ENCODE data around the gene HOXC10.

HOXC10 gene

GRCh38 chr12:54014377-54015017 lies 29.6 kb downstream of the HOXC10 start:
- DNase-seq (ENCODE audit: extremely low spot score) = no peak
- CTCF ChIA-PET = interaction anchor here (1.4 kb wide), 1 partner anchor 18 kb away, joined by 7 read pairs; the partner anchor contains the start of gene HOXC5
- POLR2A ChIA-PET = interaction anchor here (1.0 to 1.4 kb wide), 4 partner anchors 8 to 266 kb away, joined by 3 read pairs; partner anchors contain the start of gene HNRNPA1
- TF ChIP-seq ZNF384 (IDR thresholded peaks at IDR 0.05) (no peak), FOXM1 (IDR thresholded peaks at IDR 0.05; ENCODE audit: borderline replicate concordance) (no peak), FOXK2 (IDR thresholded peaks at IDR 0.05) (no peak), FOXA1 (IDR thresholded peaks at IDR 0.05) (no peak), SP1 (IDR thresholded peaks at IDR 0.05) (no peak), ELF4 (IDR thresholded peaks at IDR 0.05) (no peak), BHLHE40 (IDR thresholded peaks at IDR 0.05; ENCODE audit: borderline replicate concordance) (no peak), ARNT (IDR thresholded peaks at IDR 0.05) (no peak), SUZ12 (IDR thresholded peaks at IDR 0.05) (no peak), NFRKB (IDR thresholded peaks at IDR 0.05) (no peak), L3MBTL2 (conservative IDR thresholded peaks at IDR 0.05) (no peak), TARDBP (IDR thresholded peaks at IDR 0.05) (no peak)

- DNase-seq (ENCODE audit: extremely low spot score) = no peak
- ChIA-PET POLR2A (interaction anchor here (1.0 to 2.9 kb wide), 7 partner anchors 8 to 265 kb away, joined by 3 to 26 read pairs (median 3); partner anchors contain the start of genes HNRNPA1, HOXC6 and HOXC9), CTCF (interaction anchor here (1.1 to 2.3 kb wide), 2 partner anchors 9 to 10 kb away, joined by 3 to 6 read pairs; no protein-coding TSS in a partner anchor)
- TF ChIP-seq CTBP1 (IDR thresholded peaks at IDR 0.05; ENCODE audit: borderline replicate concordance) (no peak), SP1 (IDR thresholded peaks at IDR 0.05) (no peak), HDGF (IDR thresholded peaks at IDR 0.05; ENCODE audit: borderline replicate concordance) (no peak), FOXM1 (IDR thresholded peaks at IDR 0.05; ENCODE audit: borderline replicate concordance) (no peak), L3MBTL2 (conservative IDR thresholded peaks at IDR 0.05) (no peak), FOXA1 (IDR thresholded peaks at IDR 0.05) (no peak), PKNOX1 (IDR thresholded peaks at IDR 0.05) (no peak), BHLHE40 (IDR thresholded peaks at IDR 0.05; ENCODE audit: borderline replicate concordance) (no peak), ZNF384 (IDR thresholded peaks at IDR 0.05) (no peak), ELF4 (IDR thresholded peaks at IDR 0.05) (no peak), NFRKB (IDR thresholded peaks at IDR 0.05) (no peak)
These were observed 30.3 kb downstream of the HOXC10 start for GRCh38 chr12:54015018-54015931.

GRCh38 chr12:54016051-54016450 lies 31.1 kb downstream of the HOXC10 start:
- TF ChIP-seq ARNT (IDR thresholded peaks at IDR 0.05) (no peak), FOXM1 (IDR thresholded peaks at IDR 0.05; ENCODE audit: borderline replicate concordance) (no peak), FOXA1 (IDR thresholded peaks at IDR 0.05) (no peak), BHLHE40 (IDR thresholded peaks at IDR 0.05; ENCODE audit: borderline replicate concordance) (no peak), ZNF384 (IDR thresholded peaks at IDR 0.05) (no peak), L3MBTL2 (conservative IDR thresholded peaks at IDR 0.05) (no peak), TARDBP (IDR thresholded peaks at IDR 0.05) (no peak), SUZ12 (IDR thresholded peaks at IDR 0.05) (no peak), SP1 (IDR thresholded peaks at IDR 0.05) (no peak), PKNOX1 (IDR thresholded peaks at IDR 0.05) (no peak), FOXK2 (IDR thresholded peaks at IDR 0.05) (no peak), NFRKB (IDR thresholded peaks at IDR 0.05) (no peak), CTBP1 (IDR thresholded peaks at IDR 0.05; ENCODE audit: borderline replicate concordance) (no peak), LEF1 (IDR thresholded peaks at IDR 0.05; ENCODE audit: borderline replicate concordance) (no peak), ELF4 (IDR thresholded peaks at IDR 0.05) (no peak), HDGF (IDR thresholded peaks at IDR 0.05; ENCODE audit: borderline replicate concordance) (no peak)
- DNase-seq (ENCODE audit: extremely low spot score) = no peak
- ChIA-PET CTCF (interaction anchor here (0.6 to 2.3 kb wide), 5 partner anchors 9 to 192 kb away, joined by 3 to 13 read pairs (median 4); partner anchors contain the start of gene HOXC10), POLR2A (interaction anchor here (0.7 to 2.9 kb wide), 16 partner anchors 8 to 134 kb away, joined by 3 to 26 read pairs (median 4); partner anchors contain the start of genes HOXC4, HOXC5, HOXC6 and HOXC8)

GRCh38 chr12:54016478-54016964 lies 31.6 kb downstream of the HOXC10 start:
- TF ChIP-seq FOXA1 (IDR thresholded peaks at IDR 0.05) (no peak), SP1 (IDR thresholded peaks at IDR 0.05) (no peak), L3MBTL2 (conservative IDR thresholded peaks at IDR 0.05) (no peak), PKNOX1 (IDR thresholded peaks at IDR 0.05) (peak; percentile 46), BHLHE40 (IDR thresholded peaks at IDR 0.05; ENCODE audit: borderline replicate concordance) (no peak)
- CTCF ChIA-PET = interaction anchor here (0.6 to 2.3 kb wide), 6 partner anchors 10 to 192 kb away, joined by 3 to 13 read pairs (median 4); partner anchors contain the start of gene HOXC10

More at GRCh38 chr12:54016478-54016964, 31.6 kb downstream of the HOXC10 start:
- peak; percentile 60 for DNase-seq (ENCODE audit: extremely low spot score)
- POLR2A ChIA-PET = interaction anchor here (0.7 to 2.9 kb wide), 20 partner anchors 8 to 178 kb away, joined by 3 to 26 read pairs (median 4); partner anchors contain the start of genes HOXC4, HOXC5, HOXC6 and HOXC8

Data from HEK293T (cell line).